ENCODE results near the gene KIAA0232. TPM values are rescaled to one million over a fixed set of nuclear protein-coding genes. Genes with fewer than 3 reads are reported as not detected.

The KIAA0232 gene
- polyA plus RNA-seq, 1 donor from 2014 or later: 57.6 TPM

- Histone ChIP-seq H3K9me3 (ENCODE audit: low read length) (peaks cover 5% of the 10 kb centered on the region), H3K79me2 (replicated peaks; ENCODE audit: insufficient read depth, low read length) (peaks cover 52% of the 10 kb centered on the region), H3K27me3 (ENCODE audit: insufficient read depth, low read depth, low read length) (no peaks in the 10 kb centered on the region), H3K9ac (ENCODE audit: low read length) (no peak overlapping the region), H3K4me3 (ENCODE audit: low read length) (no peak overlapping the region), H3K27ac (ENCODE audit: low read length) (no peak overlapping the region), H4K20me1 (ENCODE audit: insufficient read depth) (no peaks in the 10 kb centered on the region), H3K9me2 (ENCODE audit: insufficient read depth, low read length) (no peaks in the 10 kb centered on the region), H3K36me3 (ENCODE audit: insufficient read depth, low read length) (no peaks in the 10 kb centered on the region), H3K4me2 (ENCODE audit: low read length) (no peak overlapping the region), H3F3A (ENCODE audit: insufficient read depth, low read length, poor library complexity, severe bottlenecking) (no peaks in the 10 kb centered on the region), H2AFZ (ENCODE audit: low read depth, low read length) (no peak overlapping the region)
- TF ChIP-seq EP300 (conservative IDR thresholded peaks at IDR 0.05; ENCODE audit: poor library complexity, severe bottlenecking) (no peak), SMC3 (conservative IDR thresholded peaks at IDR 0.05; ENCODE audit: poor library complexity) (no peak), POLR2AphosphoS5 (IDR thresholded peaks at IDR 0.05) (no peak), RAD21 (conservative IDR thresholded peaks at IDR 0.05) (no peak), EZH2 (IDR thresholded peaks at IDR 0.05; ENCODE audit: borderline replicate concordance, insufficient read depth, low read length, poor library complexity, severe bottlenecking) (no peak), REST (IDR thresholded peaks at IDR 0.05; ENCODE audit: borderline replicate concordance) (no peak), CTCF (IDR thresholded peaks at IDR 0.05; ENCODE audit: poor library complexity, severe bottlenecking) (no peak), TAF1 (IDR thresholded peaks at IDR 0.05; ENCODE audit: low read depth) (no peak), MXI1 (conservative IDR thresholded peaks at IDR 0.05; ENCODE audit: poor library complexity, severe bottlenecking) (no peak)
Measured at GRCh38 chr4:6824772-6825402, 42.4 kb downstream of the KIAA0232 start.

GRCh38 chr4:6825403-6825802 lies 42.9 kb downstream of the KIAA0232 start:
- Histone ChIP-seq H3K9me3 (ENCODE audit: low read length) (peaks cover 4% of the 10 kb centered on the region), H3F3A (ENCODE audit: insufficient read depth, low read length, poor library complexity, severe bottlenecking) (no peaks in the 10 kb centered on the region), H3K27me3 (ENCODE audit: insufficient read depth, low read depth, low read length) (no peaks in the 10 kb centered on the region), H3K27ac (ENCODE audit: low read length) (no peak overlapping the region), H3K79me2 (replicated peaks; ENCODE audit: insufficient read depth, low read length) (peaks cover 47% of the 10 kb centered on the region), H3K4me2 (ENCODE audit: low read length) (no peak overlapping the region), H3K9ac (ENCODE audit: low read length) (no peak overlapping the region), H2AFZ (ENCODE audit: low read depth, low read length) (no peak overlapping the region), H3K36me3 (ENCODE audit: insufficient read depth, low read length) (no peaks in the 10 kb centered on the region), H4K20me1 (ENCODE audit: insufficient read depth) (no peaks in the 10 kb centered on the region), H3K4me3 (ENCODE audit: low read length) (no peak overlapping the region), H3K9me2 (ENCODE audit: insufficient read depth, low read length) (no peaks in the 10 kb centered on the region)
- TF ChIP-seq EZH2 (IDR thresholded peaks at IDR 0.05; ENCODE audit: borderline replicate concordance, insufficient read depth, low read length, poor library complexity, severe bottlenecking): no peak
- TF ChIP-seq EP300 (conservative IDR thresholded peaks at IDR 0.05; ENCODE audit: poor library complexity, severe bottlenecking): no peak
- no peak for TF ChIP-seq REST (IDR thresholded peaks at IDR 0.05; ENCODE audit: borderline replicate concordance)
- TF ChIP-seq SMC3 (conservative IDR thresholded peaks at IDR 0.05; ENCODE audit: poor library complexity): no peak

Data from neural cell (in vitro differentiated cells).